ENCODE results near the gene RSRC2. TPM values are rescaled to one million over a fixed set of nuclear protein-coding genes. Genes with fewer than 3 reads are reported as not detected.

RSRC2 gene
- total and polyA plus RNA-seq, 9 of the 15 experiments (the other 6 are each of a cell fraction or from before 2014, with no cell fraction given) = 52.6 to 123 (median 80.3) TPM

GRCh38 chr12:122526683-122527477 lies at the start of gene RSRC2, which contains the start of gene KNTC1 (continued):
- TF ChIP-seq ZNF407 (IDR thresholded peaks at IDR 0.05; ENCODE audit: low read depth) (peak; percentile 98), L3MBTL2 (IDR thresholded peaks at IDR 0.05) (peak; percentile 95), SNIP1 (IDR thresholded peaks at IDR 0.05; ENCODE audit: low read depth) (no peak), PML (IDR thresholded peaks at IDR 0.05; ENCODE audit: low read length) (peak; percentile 93), ZBTB1 (CRISPR knock-in tag; IDR thresholded peaks at IDR 0.05; ENCODE audit: borderline replicate concordance, low read depth) (no peak), AFF4 (CRISPR knock-in tag; IDR thresholded peaks at IDR 0.05) (peak; percentile 97), TAF1 (IDR thresholded peaks at IDR 0.05; ENCODE audit: control insufficient read depth, extremely low read depth, insufficient read depth, low read length, severe bottlenecking) (peak; percentile 96), SMAD1 (IDR thresholded peaks at IDR 0.05; ENCODE audit: low read depth, low read length, partially characterized antibody) (peak; percentile 90), GTF2B (IDR thresholded peaks at IDR 0.05; ENCODE audit: extremely low read depth, insufficient read length) (peak; percentile 57), ZNF311 (CRISPR knock-in tag; IDR thresholded peaks at IDR 0.05) (no peak), FOXP4 (CRISPR knock-in tag; IDR thresholded peaks at IDR 0.05; ENCODE audit: borderline replicate concordance) (no peak)

Data from K562 (cell line).